Testis (tissue), 2 donors: ENCODE data around the gene SNAI3.

Experiments used
- POLR2A ChIP-seq: fragments of 450-650 bp; IDR thresholded peaks from one replicate; pipeline ENCODE4 v1.6.1; 2017; ENCODE audit warnings: antibody characterized with exemption, mild to moderate bottlenecking, moderate library complexity
- TF ChIP-seq, protein P1 (sequence below), 3 experiments: fragments of 450-650 bp in 2 of 3; fragments of 200-600 bp in 1 of 3; sonication (generic) in 1 of 3; IDR thresholded peaks; one replicate each; pipeline ENCODE4 v1.5.1; 2016 to 2019; ENCODE audit warnings: antibody characterized with exemption in 3 of 3, mild to moderate bottlenecking in 2 of 3, moderate library complexity in 1 of 3

DNA sequence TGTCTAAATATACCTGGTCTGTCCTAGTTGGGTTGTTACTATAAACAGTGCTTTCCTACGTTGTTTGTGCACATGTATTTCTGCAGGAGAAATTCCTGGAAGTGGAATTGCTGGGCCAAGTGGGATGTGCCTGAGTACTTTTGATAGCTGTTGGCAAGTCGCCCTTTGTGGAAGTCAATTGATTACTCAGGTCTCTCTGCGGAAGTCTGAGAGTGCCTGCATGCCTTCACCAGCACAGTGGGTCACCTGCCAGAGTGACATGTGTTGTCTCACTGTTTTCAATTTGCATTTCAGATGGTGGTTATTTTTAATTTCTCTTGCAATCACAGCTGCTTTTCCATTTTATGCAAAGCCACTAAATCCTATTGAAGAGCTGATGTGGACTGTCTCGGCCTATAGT lies 21.2 kb downstream of the SNAI3 start:
- TF ChIP-seq, protein P1, sequence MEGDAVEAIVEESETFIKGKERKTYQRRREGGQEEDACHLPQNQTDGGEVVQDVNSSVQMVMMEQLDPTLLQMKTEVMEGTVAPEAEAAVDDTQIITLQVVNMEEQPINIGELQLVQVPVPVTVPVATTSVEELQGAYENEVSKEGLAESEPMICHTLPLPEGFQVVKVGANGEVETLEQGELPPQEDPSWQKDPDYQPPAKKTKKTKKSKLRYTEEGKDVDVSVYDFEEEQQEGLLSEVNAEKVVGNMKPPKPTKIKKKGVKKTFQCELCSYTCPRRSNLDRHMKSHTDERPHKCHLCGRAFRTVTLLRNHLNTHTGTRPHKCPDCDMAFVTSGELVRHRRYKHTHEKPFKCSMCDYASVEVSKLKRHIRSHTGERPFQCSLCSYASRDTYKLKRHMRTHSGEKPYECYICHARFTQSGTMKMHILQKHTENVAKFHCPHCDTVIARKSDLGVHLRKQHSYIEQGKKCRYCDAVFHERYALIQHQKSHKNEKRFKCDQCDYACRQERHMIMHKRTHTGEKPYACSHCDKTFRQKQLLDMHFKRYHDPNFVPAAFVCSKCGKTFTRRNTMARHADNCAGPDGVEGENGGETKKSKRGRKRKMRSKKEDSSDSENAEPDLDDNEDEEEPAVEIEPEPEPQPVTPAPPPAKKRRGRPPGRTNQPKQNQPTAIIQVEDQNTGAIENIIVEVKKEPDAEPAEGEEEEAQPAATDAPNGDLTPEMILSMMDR (IDR thresholded peaks at IDR 0.05) = no peak
- no peak for TF ChIP-seq POLR2A
